ENCODE measurements around the gene PACS2.
"Not testable (repeated sequence)": the region's sequence is repeated elsewhere in the genome, so short reads cannot be mapped to it uniquely, and the experiment has no call there.

The PACS2 gene

DNA sequence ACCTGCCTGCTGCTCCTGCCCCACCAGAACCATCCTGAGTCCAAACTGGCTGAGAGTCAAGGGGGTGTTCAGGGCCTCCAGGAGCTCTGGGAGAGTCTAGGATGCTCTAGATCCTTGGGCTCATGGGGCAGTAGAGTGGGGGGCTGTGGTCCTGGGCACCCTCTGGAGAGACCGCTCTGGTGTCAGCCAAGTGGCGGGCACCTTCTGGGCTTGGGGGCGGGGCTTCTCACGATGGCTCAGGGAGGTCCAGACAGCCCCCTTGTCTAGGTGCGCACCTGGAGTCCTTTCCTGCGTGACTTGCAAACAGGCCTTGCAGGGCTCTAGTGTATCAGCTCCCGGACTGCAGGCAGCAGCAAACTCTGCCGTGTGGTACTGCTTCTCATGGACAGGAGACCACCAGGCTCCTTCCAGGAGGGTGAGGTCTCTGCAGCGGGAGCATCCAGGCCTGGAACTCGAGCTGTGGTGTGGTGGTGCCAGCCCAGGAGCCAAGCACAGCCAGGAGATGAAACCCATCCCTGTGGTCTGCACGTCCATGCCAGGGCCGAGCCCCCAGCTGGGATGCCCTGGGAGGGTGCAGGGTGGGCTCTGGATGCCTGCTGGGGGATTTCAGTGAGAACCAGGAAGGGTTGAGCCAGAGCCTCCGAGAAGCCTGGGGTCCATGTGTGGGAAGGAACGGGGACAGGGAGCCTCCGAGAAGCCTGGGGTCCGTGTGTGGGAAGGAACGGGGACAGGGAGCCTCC is 15.0 kb downstream of the PACS2 start:
- no peak for DNase-seq (ENCODE audit: insufficient read length, low spot score)
- FAIRE-seq = no peak

- DNase-seq (ENCODE audit: insufficient read length, low spot score) (no peak), FAIRE-seq (no peak)
Observed at GRCh38 chr14:105330491-105330895, 15.9 kb downstream of the PACS2 start.

- no peak for FAIRE-seq
- no peak for DNase-seq (ENCODE audit: insufficient read length, low spot score)
Observed at GRCh38 chr14:105331575-105332349, 17.2 kb downstream of the PACS2 start.

DNA sequence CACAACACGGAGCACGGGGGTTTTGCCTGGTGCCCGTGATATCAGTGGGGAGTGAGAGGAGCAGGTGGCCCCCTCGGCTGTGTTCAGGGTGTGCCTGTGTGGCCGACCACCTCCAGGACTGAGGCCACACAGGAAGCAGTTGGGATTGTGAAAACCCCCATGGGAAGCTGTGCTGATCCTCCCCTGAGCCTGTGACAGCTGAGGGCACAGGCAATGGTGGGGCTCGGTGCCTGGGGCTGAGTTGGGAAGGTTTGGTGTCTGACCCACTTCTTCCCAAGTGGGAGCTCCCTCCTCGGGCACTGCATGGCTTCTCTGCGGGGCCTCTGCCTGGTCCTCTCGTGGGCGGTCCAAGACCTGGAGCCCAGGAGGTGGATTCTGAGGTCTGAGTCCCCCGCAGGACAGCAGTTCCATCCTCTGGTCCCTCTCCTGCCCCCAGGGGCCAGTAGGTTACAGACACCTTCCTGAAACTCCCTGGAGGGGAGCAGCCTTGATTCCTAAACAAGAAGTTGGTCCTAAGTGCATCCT is 17.9 kb downstream of the PACS2 start:
- no peak for DNase-seq (ENCODE audit: insufficient read length, low spot score)
- no peak for FAIRE-seq

DNA sequence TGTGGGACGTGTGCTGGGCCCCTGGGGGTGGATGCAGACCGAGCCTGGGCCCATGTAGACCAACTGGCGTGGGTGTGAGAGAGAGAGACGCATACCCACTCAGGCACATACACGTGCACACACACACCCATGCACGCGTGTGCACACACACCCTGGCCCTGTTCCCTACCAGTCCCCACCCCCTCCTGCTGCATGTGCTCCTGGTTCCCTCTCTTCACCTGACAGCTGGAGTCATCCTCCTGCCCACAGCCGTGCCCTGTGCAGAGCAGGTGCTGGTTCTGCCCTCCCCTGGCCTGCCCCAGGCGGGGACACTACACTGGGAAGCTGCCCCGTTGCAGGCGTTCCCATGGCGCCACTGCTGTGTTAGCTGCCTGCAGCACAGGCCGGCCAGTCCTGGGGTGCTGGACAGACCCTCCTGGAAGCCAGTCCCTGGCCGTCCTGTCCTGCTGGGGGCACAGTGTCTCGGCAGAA is 18.5 kb downstream of the PACS2 start:
- DNase-seq (ENCODE audit: insufficient read length, low spot score) = no peak
- no peak for FAIRE-seq

DNA sequence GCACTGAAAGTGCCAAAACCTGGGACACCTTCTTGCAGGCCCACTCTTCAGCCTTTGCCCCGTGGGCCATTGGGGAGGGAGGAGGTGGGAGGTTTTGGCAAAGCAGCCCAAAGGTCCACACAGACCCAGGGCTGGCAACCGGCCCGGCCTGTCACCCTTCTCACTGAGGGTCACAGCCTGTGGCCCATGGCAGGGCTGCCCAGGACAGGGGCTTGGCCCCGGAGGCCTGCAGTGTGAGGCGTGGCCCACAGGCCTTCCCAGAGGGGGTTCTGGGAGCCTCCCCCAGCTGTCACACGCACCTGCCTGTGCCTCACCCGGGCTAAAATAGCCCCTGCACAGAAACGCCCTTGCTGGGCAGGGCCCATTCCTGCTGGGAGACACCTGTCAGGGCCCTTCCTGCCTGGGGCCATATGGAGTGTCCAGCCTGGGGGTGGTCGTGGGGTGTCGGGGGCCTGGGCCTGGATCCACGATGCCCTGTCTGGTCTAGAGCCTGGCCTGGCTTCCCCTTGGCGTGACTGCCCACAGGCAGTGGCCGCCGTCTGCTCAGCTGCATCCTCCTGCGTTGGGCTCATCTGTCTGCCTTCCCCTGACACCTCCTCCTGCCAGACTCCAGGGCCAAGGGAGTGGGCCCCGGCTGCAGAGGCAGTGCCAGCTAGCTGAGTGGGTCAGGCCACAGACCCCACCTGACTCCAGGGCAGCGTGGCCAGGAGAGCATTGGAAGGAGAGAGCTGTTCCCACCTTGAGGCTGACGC is 19.2 kb downstream of the PACS2 start:
- FAIRE-seq (no peak), DNase-seq (ENCODE audit: insufficient read length, low spot score) (no peak)

DNA sequence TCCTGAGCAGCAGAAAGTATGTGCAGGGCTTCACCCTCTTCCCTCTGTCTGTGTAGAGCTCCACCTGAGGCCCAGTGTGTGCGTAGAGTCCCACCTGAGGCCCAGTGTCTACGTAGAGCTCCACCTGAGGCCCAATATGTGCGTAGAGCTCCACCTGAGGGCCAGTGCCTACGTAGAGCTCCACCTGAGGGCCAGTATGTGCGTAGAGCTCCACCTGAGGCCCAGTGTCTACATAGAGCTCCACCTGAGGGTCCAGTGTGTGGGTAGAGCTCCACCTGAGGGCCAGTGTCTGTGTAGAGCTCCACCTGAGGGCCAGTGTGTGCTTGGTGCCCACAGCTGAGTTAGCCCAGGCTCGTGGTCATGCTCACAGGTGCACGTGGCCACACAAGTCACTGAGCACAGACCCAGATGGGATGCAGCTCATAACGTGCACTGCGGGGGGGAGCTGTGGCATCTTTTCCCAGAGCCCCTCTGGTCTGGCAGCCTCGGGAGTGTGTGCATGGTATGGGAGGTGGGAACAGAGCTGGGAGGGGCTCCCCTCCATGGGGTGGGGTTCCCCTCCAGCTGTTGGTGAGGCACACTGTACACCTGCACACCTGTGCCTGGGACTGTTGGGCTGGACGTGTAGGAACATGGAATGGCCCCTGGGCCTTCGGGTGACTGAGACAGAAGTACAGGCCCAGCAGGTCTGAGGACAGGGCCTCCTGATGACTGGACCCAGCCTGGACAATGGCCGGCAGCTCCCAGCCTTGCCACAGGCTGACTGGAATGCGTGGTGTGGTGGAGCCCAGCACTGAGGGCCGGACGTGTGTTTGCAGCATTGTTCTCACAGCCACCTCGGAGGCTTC is 20.1 kb downstream of the PACS2 start:
- no peak for DNase-seq (ENCODE audit: insufficient read length, low spot score)
- no peak for FAIRE-seq

DNA sequence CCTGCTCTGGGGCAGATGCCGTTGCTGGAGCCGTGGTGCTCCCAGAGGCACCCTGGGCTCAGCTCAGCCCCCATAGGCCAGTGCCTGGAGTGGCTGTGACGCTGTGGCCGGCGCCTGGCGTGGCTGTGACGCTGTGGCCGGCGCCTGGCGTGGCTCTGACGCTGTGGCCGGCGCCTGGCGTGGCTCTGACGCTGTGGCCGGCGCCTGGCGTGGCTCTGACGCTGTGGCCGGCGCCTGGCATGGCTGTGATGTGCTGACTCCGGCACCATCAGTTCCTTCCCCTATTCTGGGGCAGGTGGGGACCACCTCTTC is 20.6 kb downstream of the PACS2 start:
- not testable (repeated sequence) for DNase-seq (ENCODE audit: insufficient read length, low spot score); FAIRE-seq

DNA sequence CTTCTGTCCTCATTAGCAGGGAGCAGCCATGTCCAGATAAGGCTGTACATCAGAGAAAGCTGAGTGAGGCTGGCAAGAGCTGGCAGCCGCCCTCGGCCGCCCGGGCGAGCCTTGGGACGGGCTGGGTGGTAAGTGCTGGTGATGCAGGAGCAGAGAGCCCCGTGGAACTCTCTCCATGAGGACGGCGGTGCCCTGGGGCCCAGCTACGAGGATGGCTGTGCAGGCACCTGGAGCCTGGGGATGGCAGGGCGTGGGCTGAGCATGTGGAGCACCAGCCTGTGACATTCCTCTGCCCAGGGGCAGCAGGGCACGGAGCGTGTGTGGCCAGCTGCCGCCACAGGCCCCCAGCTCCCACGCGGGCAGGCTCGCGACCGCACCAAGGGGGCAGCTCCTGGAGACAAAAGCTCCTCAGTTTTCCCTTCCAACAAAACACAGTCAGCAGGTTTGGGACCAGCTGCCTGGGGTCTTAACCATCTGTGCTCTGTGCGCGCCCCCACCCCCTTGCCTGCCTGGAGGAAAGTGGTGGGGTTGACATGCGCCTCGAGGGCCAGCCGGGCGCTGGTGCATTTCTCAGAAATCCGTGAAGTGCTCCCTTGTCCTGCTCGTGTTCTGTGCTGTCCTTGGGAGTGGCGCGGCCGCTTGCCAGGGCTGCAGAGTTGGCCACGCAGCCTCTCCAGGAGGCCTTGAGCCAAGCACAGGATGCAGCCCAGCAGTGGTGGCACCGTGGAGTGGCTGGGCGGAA is 21.4 kb downstream of the PACS2 start:
- no peak for DNase-seq (ENCODE audit: insufficient read length, low spot score)
- FAIRE-seq = no peak

DNA sequence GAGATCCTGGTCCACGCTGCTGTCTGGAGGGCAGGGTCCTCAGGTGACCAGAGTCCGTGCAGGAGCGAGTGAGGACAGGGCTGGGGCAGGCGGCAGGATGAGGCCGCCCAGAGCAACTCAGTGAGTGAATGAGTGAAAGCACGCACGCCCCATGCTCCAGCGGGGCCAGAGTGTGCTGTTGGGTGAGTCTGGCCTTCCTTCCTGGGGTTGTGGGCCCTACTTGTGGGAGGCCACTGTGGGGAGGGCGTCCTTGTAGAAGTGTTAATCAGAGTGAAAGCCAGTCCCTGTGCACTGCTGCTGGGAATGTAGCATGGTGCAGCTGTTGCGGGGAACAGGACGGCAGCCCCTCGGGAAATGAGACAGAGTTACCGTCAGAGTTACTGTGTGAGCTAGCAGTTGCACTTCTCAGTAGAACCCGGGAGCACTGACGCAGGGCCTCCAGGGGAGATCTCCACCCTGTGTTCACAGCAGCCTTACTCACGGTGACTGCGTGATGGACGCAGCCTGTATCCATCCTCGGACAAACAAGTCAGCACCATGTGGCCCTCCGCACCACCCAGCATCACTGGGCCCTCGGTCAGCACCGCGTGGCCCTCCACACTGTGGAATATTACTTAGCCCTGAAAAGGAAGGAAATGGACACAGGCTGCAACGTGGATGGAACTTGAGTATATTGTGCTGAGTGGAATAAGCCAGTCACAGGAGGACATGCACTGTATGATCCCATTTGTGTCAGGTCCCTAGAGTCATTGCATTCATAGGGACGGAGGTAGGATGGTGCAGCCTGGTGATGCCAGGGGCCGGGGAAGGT is 22.1 kb downstream of the PACS2 start:
- FAIRE-seq (no peak), DNase-seq (ENCODE audit: insufficient read length, low spot score) (no peak)

- no peak for FAIRE-seq
Observed at GRCh38 chr14:105337433-105337832, 22.9 kb downstream of the PACS2 start.

DNA sequence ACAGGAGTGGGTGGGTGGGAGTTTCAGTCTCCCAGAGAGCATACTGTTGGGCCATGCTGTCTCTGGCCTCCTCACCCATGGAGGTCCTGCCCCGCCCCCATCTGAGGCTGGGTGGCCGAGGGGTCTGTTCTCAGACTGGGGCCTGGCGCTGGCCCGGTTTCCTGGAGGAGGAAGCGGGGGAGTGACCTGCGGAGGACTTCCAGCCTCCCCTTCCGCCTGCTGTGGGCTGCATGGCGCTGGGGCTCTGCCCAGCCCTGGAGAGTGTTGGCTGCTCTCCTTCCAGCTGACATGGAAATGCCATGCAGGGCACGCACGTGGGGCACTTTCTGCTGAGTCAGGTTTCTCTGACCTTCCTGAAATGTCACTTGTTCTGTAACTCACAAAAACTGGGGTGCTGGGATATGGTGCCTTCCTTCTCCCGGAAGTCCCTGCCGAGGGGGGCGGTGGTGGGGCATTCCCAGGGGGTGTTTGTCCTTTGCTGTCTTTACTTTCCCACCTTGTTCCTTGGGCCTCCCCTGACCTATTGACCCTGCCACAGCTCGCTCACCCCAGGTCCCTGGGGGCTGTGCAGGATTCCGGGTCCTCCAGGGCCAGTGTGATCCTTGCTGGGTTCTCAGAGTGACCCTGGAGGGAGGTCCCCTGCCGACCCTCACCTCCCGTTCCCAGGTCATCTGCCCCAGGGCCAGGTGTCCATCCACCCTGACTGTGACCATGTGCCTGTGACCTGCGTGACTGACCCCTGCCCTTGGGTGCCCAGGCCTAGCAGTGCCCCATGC is 23.6 kb downstream of the PACS2 start:
- no peak for FAIRE-seq
- DNase-seq (ENCODE audit: insufficient read length, low spot score) = no peak

More at GRCh38 chr14:105337433-105337832, 22.9 kb downstream of the PACS2 start:
- no peak for DNase-seq (ENCODE audit: insufficient read length, low spot score)

- FAIRE-seq (no peak), DNase-seq (ENCODE audit: insufficient read length, low spot score) (no peak)
Observed at GRCh38 chr14:105340821-105341733, 26.5 kb downstream of the PACS2 start.

DNA sequence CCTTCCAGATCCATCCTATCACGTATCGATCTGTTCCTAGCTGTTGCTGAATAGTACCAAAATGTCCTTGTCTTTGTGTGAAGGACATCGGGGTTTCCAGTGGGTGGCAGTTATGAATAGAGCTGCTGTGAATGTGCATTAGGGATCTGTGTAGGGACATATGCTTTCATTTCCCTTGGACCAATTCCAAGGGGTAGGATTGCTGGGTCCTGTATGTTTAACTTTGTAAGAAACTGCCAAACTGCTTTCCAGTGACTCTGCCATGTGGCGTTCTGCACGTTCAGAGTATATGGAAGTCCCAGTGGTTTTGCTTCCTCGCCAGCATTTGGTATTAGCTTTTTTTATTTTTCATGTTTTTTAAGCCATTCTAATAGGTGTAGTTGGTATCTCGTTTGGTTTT is 28.6 kb downstream of the PACS2 start:
- FAIRE-seq = no peak
- no peak for DNase-seq (ENCODE audit: insufficient read length, low spot score)

DNA sequence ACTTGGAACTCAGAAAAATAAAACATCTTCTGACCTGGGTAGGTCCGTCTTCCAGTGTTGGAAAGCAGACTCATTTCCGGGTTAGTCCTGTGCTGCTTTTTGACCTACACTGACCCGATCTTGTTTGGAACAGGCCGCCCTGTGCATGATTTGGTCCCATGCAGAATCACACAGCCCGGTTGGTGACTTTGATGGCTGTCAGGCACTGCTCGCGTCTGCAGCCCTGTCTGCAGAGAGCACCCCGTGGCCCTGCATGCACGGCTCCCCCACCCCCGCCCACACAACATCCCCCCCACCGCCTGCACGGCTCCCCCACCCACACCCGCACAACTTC is 31.6 kb downstream of the PACS2 start:
- no peak for DNase-seq (ENCODE audit: insufficient read length, low spot score)
- FAIRE-seq = no peak

DNA sequence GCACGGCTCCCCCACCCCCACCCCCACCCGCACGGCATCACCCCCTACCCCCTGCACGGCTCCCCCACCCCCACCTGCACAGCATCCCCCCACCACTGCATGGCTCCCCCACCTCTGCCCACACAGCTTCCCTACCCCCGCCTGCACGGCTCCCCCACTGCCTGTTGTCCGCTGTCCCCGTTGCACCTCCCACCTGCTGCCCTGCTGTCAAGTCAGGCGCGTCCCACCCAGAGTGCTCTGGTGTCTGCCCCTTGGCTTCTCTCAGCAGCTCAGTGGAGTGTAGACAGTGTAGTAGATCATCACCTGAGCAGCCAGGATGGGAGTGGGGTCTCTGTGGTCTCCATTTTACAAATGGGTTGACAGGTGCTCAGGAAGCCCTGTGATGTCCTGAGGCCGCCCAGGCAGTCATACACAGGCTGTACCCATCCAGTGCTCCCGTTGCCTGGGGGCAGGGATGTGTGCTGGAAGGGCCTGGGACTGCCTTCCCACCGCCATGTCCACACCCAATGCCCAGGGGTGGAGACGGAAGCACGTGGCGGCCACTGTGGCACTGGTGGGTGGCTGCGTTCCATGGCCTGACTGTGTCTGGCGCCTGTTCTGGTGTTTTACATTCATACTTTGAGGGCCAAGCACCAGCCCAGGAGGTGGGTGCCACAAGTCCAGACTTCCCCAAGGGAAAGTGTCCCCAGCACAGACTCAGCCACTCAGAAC is 32.5 kb downstream of the PACS2 start:
- DNase-seq (ENCODE audit: insufficient read length, low spot score) (no peak), FAIRE-seq (no peak)

DNA sequence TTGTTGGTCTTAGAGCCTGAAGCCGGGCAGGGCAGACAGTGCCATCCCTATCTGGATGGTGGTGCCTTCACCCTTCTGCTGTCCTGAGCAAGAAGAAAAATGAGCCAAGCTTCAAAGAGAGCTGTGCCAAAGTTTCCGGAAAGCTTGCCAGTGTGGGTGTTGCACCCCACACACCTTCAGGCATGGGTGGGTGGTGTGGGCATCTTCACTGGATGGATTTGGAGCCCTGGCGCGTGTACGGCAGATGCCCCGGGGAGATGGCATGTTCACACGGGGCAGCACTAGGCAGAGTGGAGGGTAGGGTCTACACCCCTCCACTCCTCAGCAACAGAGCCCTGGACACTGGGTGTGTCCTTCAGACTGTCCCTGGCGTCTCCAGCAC is 33.0 kb downstream of the PACS2 start:
- FAIRE-seq (no peak), DNase-seq (ENCODE audit: insufficient read length, low spot score) (no peak)
